ENCODE measurements around the gene HEXA. TPM values are rescaled to one million over a fixed set of nuclear protein-coding genes. Genes with fewer than 3 reads are reported as not detected.

Gene HEXA
- total RNA-seq, 1 donor from 2014 or later: 91.3 TPM

DNA sequence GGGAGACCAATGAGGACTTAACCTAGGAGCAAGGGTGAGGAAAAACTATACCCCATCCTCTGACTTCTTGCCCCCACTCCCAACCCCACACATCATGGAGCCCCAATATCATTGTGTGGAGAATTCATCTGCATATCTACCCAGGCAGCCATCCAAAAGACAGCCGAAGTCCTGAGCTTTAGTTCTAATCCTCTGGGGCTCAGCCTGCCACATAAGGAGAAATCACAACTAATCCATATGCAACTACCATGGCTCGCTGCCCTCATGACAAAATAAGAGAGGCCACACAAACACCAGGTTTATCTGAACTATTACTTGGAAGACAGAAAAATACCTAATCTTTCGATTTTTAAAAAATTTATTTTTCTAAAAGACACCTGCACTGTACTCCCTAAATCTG is 17.7 kb downstream of the HEXA start:
- TF ChIP-seq, protein P1, sequence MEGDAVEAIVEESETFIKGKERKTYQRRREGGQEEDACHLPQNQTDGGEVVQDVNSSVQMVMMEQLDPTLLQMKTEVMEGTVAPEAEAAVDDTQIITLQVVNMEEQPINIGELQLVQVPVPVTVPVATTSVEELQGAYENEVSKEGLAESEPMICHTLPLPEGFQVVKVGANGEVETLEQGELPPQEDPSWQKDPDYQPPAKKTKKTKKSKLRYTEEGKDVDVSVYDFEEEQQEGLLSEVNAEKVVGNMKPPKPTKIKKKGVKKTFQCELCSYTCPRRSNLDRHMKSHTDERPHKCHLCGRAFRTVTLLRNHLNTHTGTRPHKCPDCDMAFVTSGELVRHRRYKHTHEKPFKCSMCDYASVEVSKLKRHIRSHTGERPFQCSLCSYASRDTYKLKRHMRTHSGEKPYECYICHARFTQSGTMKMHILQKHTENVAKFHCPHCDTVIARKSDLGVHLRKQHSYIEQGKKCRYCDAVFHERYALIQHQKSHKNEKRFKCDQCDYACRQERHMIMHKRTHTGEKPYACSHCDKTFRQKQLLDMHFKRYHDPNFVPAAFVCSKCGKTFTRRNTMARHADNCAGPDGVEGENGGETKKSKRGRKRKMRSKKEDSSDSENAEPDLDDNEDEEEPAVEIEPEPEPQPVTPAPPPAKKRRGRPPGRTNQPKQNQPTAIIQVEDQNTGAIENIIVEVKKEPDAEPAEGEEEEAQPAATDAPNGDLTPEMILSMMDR (conservative IDR thresholded peaks at IDR 0.05): no peak
- no peaks in the 10 kb centered on the region for H3K9me3 Mint-ChIP-seq

DNA sequence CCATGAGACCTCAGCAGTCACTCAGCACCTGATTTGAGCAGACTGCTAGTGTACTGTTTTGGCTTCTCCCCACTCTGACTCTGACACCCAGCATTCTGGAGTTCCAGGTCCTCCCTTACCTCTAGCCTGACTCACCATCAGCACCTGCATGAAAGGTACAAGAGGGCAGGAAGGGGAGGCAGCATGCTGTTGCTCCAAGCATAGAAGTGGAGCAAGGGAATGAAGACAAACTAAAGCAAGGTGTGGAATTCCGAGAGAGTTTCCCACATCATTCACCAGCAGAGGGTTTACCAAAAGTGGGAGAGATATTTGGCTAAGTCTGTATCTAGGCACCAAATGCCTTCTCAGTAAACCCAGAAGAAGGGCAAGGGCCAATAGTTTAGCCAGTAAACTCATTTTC is 21.3 kb downstream of the HEXA start:
- Mint-ChIP-seq H3K9me3 (no peaks in the 10 kb centered on the region), H3K27me3 (no peaks in the 10 kb centered on the region), H3K36me3 (peaks cover 12% of the 10 kb centered on the region), H3K4me3 (no peak overlapping the region), H3K27ac (no peak overlapping the region), H3K4me1 (ENCODE audit: unreplicated experiment) (no peaks in the 10 kb centered on the region)
- DNase-seq (ENCODE audit: extremely low spot score, unreplicated experiment): no peak
- TF ChIP-seq, protein P1 (conservative IDR thresholded peaks at IDR 0.05): no peak

More for the DNA sequence above, 17.7 kb downstream of the HEXA start:
- Mint-ChIP-seq H3K27ac (peak overlapping the region; percentile 44), H3K36me3 (peaks cover 3% of the 10 kb centered on the region), H3K27me3 (no peaks in the 10 kb centered on the region), H3K4me3 (no peak overlapping the region), H3K4me1 (ENCODE audit: unreplicated experiment) (no peaks in the 10 kb centered on the region)
- no peak for DNase-seq (ENCODE audit: extremely low spot score, unreplicated experiment)

DNA sequence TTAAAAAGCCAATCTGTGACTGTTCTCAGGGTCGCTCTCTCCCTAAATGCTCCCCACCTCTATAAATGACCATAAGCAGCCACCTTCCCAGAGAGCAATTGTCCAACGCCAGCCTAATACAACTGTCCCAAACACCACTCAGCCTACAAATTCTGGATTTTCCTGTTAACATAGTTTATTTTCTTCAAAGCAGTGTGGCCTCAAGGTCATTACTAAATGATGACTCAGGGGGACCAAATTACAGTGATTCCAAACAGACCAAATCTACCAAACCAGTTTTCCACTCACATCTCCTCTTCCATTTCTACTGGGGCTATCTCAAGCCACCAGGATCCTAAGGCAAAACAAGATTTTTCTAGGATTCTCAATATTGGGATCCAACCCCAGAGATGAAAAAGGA is 22.5 kb downstream of the HEXA start:
- DNase-seq (ENCODE audit: extremely low spot score, unreplicated experiment): no peak
- no peaks in the 10 kb centered on the region for H3K4me1 Mint-ChIP-seq (ENCODE audit: unreplicated experiment)
- no peak overlapping the region for H3K4me3 Mint-ChIP-seq
- H3K27me3 Mint-ChIP-seq: no peaks in the 10 kb centered on the region
- peaks cover 23% of the 10 kb centered on the region for H3K36me3 Mint-ChIP-seq
- H3K27ac Mint-ChIP-seq: peak overlapping the region; percentile 61
- no peaks in the 10 kb centered on the region for H3K9me3 Mint-ChIP-seq
- TF ChIP-seq, protein P1 (conservative IDR thresholded peaks at IDR 0.05): no peak

DNA sequence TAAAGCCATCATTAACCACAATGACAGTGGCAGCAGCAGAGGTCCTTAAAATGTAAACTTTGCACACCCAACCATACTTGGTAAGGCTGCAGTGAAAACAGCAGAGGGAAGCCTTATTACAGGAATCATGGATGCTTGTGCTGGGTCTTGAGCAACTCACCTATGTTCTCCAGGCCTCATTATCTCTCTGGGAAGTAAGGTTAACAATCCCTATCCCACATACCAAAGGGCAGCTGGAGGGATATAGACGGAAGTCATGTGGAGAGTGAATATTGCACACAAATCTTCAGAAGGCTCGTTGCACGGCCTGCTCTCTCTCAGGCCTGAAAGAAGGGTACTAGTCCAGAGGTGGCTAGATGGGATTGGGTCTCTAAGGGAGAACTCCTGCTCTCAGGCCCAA is 30.0 kb downstream of the HEXA start:
- DNase-seq (ENCODE audit: extremely low spot score, unreplicated experiment): no peak
- H3K4me3 Mint-ChIP-seq: no peak overlapping the region
- H3K36me3 Mint-ChIP-seq: peaks cover 12% of the 10 kb centered on the region
- no peaks in the 10 kb centered on the region for H3K9me3 Mint-ChIP-seq
- H3K27ac Mint-ChIP-seq: no peak overlapping the region
- TF ChIP-seq, protein P1 (conservative IDR thresholded peaks at IDR 0.05): no peak
- no peaks in the 10 kb centered on the region for H3K4me1 Mint-ChIP-seq (ENCODE audit: unreplicated experiment)
- H3K27me3 Mint-ChIP-seq: no peaks in the 10 kb centered on the region

DNA sequence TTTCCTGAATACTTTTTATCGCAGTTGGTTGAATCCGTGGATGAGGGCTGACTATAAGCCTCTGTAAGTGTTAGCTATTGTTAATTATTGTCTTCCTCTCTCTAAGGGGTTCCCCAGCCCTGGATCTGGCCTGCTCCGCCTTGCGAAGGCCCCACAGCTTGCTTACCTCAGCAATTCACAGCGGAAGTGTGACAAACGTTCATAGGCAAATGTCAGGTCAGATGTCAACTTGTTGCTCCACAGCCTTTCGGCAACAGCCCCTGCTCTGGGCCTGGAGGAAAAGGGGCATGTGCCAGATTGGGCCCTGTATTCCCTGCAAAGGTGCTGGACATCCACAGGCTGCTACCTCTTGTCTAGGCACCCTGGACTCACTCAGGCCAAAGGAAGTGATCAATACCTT is 30.5 kb downstream of the HEXA start:
- no peak overlapping the region for H3K4me3 Mint-ChIP-seq
- H3K27ac Mint-ChIP-seq: no peak overlapping the region
- no peaks in the 10 kb centered on the region for H3K4me1 Mint-ChIP-seq (ENCODE audit: unreplicated experiment)
- DNase-seq (ENCODE audit: extremely low spot score, unreplicated experiment): no peak
- peaks cover 12% of the 10 kb centered on the region for H3K36me3 Mint-ChIP-seq
- H3K9me3 Mint-ChIP-seq: no peaks in the 10 kb centered on the region
- TF ChIP-seq, protein P1 (conservative IDR thresholded peaks at IDR 0.05): no peak
- H3K27me3 Mint-ChIP-seq: no peaks in the 10 kb centered on the region

DNA sequence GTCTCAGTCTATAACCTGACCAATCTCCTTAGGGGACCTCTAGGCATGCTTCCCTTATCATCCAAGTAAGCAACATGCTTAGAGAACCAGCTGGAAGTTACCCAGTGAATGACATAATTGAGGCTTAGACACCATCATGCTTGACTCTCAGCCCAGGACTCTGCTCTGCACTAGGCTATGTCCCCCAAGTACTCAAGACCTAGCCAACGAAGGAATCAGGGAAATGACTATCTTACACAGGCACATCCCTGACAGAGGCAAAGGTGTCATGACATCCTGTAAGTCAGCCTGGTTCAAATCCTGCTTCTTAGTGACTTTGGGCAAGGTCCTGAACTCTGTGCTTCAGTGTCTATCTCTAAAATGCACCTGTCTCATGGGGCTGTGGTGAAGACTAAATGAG is 31.2 kb downstream of the HEXA start:
- no peak for DNase-seq (ENCODE audit: extremely low spot score, unreplicated experiment)
- H3K36me3 Mint-ChIP-seq: peaks cover 12% of the 10 kb centered on the region
- H3K4me1 Mint-ChIP-seq (ENCODE audit: unreplicated experiment): no peaks in the 10 kb centered on the region
- TF ChIP-seq, protein P1 (conservative IDR thresholded peaks at IDR 0.05): no peak
- no peak overlapping the region for H3K4me3 Mint-ChIP-seq
- H3K27ac Mint-ChIP-seq: no peak overlapping the region
- no peaks in the 10 kb centered on the region for H3K9me3 Mint-ChIP-seq
- no peaks in the 10 kb centered on the region for H3K27me3 Mint-ChIP-seq
